ENCODE data around the gene CDX2.

- TF ChIP-seq EZH2 (IDR thresholded peaks at IDR 0.05; ENCODE audit: borderline replicate concordance, low read depth, low read length, poor library complexity, severe bottlenecking) (peak; percentile 69), CTCF (conservative IDR thresholded peaks at IDR 0.05; ENCODE audit: low read depth, low read length) (no peak)
These were observed 50.8 kb downstream of the CDX2 start for GRCh38 chr13:27918041-27918917.

All from A673 (cell line).